HG03460 (cell line): ENCODE data around the gene TECPR2.

ENCODE experiments used
- ATAC-seq: cut with Tn5 transposase; IDR thresholded peaks from one replicate; pipeline ENCODE4 v1.9.1; 2021; ENCODE audit not compliant: unreplicated experiment

TECPR2 gene

GRCh38 chr14:102492531-102492910 lies 129.8 kb downstream of the TECPR2 start:
- no peak for ATAC-seq

GRCh38 chr14:102493096-102493495 lies 130.4 kb downstream of the TECPR2 start:
- ATAC-seq: no peak

GRCh38 chr14:102493585-102493984 lies 130.8 kb downstream of the TECPR2 start:
- ATAC-seq: no peak

- no peak for ATAC-seq
These were observed 133.0 kb downstream of the TECPR2 start for GRCh38 chr14:102495491-102496330.

GRCh38 chr14:102496331-102496691 lies 133.6 kb downstream of the TECPR2 start:
- ATAC-seq: no peak

- ATAC-seq: no peak
These were observed 134.4 kb downstream of the TECPR2 start for GRCh38 chr14:102496958-102497744.

GRCh38 chr14:102497998-102498677 lies 135.4 kb downstream of the TECPR2 start:
- no peak for ATAC-seq

GRCh38 chr14:102498678-102499265 lies 136.0 kb downstream of the TECPR2 start:
- ATAC-seq: no peak

GRCh38 chr14:102499401-102500157 lies 136.8 kb downstream of the TECPR2 start:
- no peak for ATAC-seq

- no peak for ATAC-seq
These were observed 137.5 kb downstream of the TECPR2 start for GRCh38 chr14:102500158-102500662.

GRCh38 chr14:102500713-102501112 lies 138.0 kb downstream of the TECPR2 start:
- ATAC-seq: no peak

GRCh38 chr14:102501751-102502315 lies 139.1 kb downstream of the TECPR2 start:
- ATAC-seq: no peak

- no peak for ATAC-seq
These were observed 139.8 kb downstream of the TECPR2 start for GRCh38 chr14:102502571-102502970.

GRCh38 chr14:102503641-102504327 lies 141.0 kb downstream of the TECPR2 start:
- ATAC-seq: no peak

- ATAC-seq: no peak
These were observed 141.7 kb downstream of the TECPR2 start for GRCh38 chr14:102504328-102504999.

- no peak for ATAC-seq
These were observed 142.4 kb downstream of the TECPR2 start for GRCh38 chr14:102505000-102505619.

- ATAC-seq: no peak
These were observed 143.3 kb downstream of the TECPR2 start for GRCh38 chr14:102505775-102506625.

GRCh38 chr14:102506626-102506925 lies 143.8 kb downstream of the TECPR2 start:
- ATAC-seq: no peak
